Hematopoietic multipotent progenitor cell treated with erythropoietin and hydrocortisone succinate and interleukin-3 and kit ligand, for 17 days (in vitro differentiated cells): ENCODE data around the gene LDLRAD3.
A peak's percentile ranks its signal among the peaks of the same experiment; 100 is the strongest.
"Not testable (repeated sequence)": the region's sequence is repeated elsewhere in the genome, so short reads cannot be mapped to it uniquely, and the experiment has no call there.

Source experiments
- DNase-seq: peaks from one replicate; pipeline ENCODE4 v3.0.0-alpha.2; 2015; ENCODE audit warnings: low spot score

LDLRAD3 gene

DNA sequence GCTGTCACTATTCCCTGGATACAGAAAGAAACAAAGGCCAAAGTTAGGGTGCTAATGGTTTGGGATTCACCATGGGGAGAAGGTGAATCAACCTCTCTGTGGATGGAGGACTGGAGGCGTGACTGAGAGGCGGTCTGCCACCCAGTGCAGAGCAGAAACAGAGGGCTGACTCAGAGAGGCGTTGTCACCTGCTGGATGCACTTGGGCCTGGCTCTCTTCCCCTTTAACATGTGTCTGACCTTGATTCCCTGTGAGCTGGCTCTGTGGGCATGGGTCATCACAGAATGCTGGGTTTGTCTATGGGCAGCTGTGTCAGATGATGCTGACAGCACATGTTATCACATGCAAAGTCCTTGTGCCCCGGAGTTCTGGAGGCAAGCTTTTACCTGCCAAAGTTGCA lies 75.9 kb downstream of the LDLRAD3 start:
- no peak for DNase-seq

DNA sequence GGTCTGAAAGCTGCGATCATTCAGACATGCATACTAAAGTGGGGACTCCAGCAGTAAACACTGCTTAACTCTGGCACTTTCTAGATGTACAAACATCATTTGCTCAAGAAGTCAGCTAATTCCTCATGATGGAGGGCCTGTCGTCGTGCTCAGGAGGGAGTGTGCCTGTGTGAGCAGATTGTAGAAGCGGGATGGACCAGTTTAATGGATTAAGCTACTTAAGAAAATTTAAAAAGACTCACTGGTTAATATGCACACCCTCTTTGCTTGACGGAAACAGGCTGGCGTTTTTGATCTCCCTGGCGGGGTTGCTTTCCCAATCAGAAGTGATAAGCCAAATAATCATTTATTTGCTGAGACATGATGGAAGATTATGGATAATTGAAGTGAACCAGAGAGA lies 79.0 kb downstream of the LDLRAD3 start:
- DNase-seq = no peak

DNA sequence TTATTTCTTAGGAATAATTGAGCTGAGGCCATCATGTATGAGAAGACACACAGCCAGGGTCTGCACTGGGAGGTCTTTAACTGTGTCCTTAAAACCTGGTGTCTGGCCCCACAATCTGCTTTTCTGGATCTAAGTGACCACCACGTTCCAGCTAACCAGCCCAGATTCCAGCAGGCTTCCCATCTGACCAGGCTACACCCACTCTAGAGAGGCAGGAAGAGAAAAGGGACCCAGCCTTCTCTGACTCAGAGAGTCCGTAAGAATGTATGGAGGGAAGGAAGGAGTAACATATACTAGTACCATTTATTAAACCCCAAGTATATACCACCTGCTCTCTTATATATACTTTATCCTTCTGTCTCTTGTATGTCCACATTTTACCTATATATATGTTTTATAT lies 80.1 kb downstream of the LDLRAD3 start:
- DNase-seq = no peak

DNA sequence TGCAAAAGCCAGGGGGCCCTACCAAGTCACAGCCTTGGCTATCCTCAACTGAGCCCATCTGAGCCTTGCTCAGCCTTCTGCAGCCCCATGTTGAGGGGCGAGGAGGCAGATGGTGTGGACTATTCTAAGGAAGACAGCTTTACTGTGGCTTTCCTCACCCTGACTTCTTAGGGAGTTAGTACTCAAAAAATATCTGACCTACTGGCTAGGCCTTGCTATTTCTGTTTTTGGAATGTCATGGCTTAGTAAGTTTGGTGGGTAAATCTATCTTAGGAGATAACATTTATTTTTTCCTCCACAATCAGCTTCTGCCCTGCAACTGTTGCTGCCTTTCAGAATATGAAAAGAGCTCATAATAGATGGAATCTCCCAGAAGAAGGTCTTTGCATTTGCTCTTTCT lies 80.9 kb downstream of the LDLRAD3 start:
- DNase-seq = no peak

DNA sequence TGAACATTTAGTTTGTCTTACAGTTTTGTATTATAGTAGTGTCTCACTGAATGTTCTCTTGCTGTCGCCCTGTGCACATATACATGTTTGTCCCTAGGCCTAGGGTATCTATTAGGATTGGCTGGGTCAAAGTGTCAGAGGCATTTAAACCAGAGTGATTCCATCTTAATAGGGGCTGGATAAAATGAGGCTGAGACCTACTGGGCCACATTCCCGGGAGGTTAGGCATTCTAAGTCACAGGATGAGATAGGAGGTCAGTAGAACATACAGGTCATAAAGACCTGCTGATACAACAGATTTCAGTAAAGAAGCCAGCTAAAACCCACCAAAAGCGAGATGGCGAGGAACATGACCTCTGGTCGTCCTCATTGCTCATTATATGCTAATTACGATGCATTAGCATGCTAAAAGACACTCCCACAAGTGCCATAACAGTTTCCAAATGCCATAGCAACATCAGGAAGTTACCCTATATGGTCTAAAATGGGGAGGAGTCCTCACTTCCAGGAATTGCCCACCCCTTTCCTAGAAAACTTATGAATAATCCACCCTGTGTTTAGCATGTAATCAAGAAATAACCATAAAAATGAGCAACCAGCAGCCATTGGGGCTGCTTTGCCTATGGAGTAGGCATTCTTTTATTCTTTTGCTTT lies 82.6 kb downstream of the LDLRAD3 start:
- no peak for DNase-seq

DNA sequence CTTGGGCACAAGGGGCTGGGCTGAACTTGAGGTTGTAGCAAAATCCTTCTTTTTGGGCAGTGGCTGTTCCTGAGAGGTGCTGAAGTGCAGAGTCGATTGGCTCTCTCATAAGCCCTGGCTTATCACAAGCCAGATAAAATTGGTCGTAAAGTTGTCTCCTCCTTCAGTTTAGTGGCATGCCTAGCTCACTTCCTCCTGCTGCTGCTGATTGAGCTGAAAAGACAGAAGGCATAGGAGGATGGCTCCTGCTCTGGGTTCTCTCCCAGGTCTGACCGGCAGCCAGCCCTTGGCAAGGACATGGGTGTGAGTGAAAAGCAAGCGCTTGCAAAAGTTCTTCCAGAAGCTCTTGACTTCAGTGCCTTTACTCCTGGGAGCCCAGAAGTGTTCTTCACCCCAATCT lies 83.9 kb downstream of the LDLRAD3 start:
- DNase-seq = no peak

DNA sequence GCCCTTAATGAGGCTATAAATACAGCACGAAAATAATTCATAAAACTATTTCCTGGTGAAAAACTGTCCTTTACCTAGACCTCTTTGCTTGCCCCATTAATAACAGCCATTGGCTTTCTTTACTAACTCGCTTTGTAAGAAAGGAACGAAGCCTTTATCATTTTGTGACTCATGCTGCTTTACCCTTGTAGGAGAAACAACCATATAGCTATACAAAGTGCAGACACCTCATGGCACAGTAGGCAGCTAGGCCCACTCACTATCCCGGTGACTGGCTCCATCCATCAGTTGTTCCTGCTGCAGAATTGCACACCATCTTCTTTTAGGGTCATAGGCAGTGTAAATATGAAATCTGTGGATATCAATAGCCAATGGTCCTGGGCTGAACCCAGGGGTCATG lies 85.8 kb downstream of the LDLRAD3 start:
- no peak for DNase-seq

DNA sequence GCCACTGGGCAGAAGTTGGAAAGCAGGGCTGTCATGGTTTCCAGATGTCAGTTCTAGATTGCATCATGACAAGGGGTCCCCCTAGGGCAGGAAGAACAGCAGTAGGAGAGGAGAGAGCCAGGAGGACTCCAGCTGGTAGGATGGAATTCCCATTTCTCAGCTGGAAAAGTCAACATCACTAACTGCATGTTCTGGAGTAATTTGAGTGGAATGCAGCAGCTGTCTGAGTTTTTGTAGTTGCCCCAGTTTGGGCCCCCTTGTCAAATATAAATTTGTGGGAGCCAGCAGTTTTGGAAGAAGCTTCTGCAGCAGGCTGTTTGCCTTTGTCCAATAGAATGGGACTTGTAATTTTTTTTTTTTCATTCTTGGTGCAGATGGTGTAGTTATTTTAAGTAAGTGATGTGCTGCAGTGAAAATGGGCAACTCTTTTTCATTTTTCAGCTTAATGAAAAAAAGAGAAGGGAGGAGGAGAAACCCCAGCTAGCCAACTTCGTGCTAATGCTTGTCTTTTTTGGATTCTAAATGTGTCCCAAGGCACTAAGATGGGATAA lies 86.9 kb downstream of the LDLRAD3 start:
- no peak for DNase-seq

DNA sequence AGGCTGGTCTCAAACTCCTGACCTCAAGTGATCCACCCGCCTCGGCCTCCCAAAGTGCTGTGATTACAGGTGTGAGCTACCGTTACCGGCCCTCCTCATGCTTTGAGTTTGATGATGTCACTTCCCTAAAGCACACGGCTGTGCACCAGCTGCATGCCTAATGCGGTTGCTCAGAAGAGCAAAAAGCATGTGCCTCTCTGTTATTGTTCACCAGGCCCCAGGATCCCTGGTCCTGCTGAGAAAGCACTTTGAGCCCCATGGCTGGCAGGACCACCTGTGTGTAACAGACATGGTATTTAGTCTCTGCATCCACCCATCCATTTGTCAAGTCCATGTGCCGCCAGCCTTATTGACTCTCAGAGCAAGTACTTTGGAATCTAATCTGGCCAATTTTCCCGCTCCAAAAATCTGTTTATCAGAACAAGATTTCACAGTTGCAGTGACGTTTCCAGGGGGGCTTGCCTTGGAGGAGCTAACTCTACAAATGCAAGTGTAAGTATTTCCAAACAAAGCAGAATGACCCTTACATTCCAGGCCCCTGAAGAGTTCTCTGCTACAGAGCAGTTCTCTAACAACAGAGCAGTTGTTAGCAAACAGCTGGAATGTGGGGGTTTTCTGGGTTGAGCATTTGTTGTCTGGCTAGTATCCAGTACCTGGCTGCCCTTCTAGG lies 89.4 kb downstream of the LDLRAD3 start:
- no peak for DNase-seq

DNA sequence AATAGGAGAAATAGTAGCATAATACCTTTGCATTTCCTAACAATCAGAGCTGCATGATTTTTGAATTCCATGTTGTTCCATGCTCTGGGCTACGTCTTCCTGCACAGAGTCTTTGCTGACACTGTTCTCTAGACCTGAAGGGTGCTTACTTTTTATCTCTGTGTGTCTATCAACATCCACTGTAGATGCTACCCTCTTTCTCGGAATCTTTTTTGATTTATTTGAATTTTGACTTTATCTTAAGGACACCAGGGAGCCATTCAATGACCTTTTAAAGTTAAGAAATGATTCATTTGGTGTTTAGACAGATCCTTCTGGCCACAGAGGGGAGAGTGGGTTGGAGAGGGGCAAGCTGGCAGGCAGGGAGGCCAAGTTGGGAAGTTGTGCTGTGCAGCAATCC lies 90.1 kb downstream of the LDLRAD3 start:
- no peak for DNase-seq

DNA sequence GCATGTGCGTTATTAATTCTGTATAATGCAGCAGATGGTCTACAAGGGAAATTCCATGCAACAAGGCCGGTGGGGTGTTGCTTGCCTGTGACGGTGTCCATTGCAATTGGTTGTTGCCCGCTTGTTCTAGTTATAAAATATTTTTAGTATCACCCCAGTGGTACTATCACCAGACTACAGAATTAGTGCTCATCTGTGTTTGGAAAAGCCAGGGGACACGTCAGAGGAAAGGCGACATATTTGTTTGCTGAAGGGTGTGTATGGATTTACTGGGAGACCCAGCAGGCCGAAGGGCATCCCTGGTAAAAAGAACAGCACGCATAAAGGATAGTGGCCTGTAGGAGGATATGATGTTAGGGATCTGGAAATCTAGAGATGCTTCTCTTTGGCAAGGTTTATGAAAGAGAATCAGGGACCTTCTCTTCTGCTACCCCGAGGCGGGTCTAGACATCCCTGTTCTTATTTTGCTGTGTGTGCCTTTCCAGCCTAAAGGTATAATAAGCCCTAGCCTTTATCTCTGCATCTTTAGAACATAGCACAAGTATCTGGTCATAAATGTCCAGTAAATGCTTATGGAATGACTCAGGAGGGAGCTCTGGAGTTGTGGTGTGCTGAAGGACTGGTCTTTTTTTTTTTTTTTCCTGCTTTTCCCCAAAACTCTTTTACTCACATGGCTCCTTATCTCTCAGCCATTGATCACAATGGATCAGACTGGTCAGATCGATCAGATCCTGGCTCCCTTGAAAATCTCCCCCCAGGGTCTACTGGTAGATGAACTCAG lies 90.9 kb downstream of the LDLRAD3 start:
- DNase-seq = no peak

DNA sequence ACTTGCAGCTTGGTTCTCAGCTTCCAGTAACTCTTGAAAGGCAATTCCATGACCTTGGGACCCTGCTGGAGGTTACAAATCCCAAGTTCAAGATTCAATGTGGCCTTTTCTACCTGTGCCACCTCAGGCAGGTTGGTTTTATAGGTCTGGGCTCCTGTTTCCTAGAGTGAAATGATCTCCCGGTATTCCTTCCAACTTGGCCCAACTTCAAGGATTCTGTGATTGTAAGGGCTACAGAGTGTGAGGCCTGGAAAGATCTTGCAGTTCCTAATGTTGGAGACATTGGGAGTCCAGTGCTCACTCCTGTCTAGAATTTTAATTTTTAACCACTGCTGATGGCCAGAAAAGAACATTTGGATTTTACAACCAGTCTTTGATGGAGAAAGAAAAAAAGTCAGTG lies 91.6 kb downstream of the LDLRAD3 start:
- no peak for DNase-seq

DNA sequence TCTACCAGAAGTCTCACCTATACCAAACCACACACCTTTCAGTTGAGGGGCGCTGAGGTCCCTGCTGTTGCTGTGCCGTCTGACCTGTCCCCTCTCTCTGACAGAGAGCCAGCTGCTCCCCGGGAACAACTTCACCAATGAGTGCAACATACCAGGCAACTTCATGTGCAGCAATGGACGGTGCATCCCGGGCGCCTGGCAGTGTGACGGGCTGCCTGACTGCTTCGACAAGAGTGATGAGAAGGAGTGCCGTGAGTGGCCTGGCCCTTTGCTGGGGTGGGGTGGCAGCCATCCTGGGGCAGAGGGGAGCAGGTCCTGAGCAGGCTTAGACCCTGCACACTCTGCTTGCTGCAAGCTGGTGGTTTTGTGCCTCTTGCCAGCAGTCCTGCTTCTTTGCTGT lies 92.1 kb downstream of the LDLRAD3 start:
- no peak for DNase-seq

DNA sequence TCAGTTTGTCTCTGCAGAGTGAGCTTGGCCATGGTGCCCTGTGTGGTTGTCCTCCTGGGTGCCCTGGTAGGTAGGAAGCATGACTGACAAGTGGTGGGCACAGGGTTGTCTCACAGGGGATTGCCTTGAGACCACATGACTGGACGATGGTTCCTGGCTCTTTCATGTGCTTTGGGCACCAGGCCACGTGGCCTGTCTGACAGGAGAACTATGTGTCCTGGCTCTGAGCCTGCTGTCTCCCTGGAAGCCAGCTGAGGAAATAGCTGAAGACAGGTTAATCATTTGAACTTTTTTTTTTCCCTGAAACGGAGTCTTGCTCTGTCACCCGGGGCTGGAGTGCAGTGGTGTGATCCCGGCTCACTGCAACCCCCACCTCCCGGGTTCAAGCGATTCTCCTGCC lies 93.2 kb downstream of the LDLRAD3 start:
- DNase-seq = no peak

DNA sequence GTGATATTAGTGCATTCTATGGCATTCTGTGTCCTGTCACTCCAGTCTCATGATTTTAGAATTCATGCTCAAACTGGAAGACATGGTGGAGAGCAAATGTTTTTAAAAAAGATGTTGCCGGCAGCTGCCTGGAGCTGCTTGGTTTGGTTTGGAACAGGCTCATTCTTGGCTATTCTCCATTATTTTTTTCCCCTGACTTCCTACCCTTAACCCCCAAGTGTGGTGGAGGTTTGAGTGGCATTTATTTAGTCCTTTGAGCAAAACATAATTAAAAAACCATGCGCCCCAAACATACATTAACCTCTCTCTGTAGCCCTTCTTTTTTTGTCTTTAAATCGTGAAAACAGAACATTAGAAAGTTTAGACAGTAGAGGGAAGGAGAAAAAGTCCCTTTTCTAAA lies 94.7 kb downstream of the LDLRAD3 start:
- DNase-seq = no peak

DNA sequence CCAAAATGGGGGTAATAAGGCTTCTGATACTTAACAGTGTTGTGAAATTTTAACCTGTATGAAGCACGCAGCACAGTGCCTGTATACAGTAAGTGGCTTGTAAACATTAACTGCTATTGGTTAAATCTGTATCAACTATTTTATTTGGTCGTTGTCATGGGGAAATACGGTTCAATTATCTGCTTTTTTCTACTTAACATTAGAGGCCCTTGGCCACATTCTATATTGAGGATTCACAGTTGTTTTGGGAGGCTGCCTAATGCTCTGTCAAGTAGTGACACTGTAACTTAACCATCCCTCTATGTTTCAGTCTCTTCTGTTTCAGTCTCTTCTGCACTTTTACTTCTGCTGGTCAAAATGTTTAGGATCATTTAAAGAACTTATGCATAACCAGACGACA lies 95.6 kb downstream of the LDLRAD3 start:
- no peak for DNase-seq

DNA sequence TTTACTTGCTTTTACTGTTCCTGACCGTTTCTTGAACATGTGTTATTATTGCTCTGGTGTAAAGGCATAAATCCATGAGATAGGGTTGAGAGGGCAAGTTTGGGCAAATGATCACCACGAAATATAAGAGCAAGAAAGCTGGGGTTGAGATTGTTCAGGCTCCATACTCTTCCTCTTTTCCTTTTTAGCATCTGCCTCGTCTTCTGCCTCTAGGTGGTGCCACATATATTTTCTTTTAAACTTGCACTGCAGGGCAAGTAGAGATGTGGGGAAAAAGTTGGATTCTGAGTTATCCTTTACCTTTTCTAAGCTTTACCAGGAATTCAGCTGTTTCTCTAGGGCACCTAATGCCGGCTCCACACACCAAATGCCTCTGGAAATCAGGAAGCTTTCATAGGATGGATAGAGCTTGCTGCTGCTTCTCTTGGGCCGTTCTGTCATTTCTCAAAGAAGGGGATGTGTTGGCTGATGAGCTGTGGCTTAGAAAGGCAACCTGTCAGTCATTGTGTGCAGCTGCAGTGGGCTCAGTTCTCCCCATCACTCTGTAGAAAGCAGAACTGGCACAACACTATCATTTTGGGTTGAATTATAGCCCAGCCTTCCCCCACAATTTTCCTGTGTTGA lies 98.2 kb downstream of the LDLRAD3 start:
- DNase-seq = peak; percentile 15

DNA sequence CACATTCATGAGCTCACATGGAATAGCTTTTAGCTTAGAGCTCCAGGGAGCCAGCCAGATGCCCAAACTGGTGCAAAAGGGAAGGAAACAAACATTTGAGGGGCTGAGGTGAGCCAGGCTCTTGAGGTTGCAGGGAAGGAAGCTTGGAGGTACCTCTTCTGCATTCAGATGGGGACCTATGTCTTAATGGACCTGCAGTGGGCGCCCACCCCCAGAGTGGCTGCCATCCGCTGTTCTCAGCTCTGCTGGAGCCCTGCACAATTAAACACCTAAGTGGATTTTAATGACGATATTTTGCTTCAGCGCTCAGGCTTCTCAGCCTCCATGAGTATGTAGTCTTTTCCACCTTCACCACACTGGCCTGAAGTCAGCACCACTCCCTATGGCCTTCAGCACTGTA lies 100.8 kb downstream of the LDLRAD3 start:
- no peak for DNase-seq

DNA sequence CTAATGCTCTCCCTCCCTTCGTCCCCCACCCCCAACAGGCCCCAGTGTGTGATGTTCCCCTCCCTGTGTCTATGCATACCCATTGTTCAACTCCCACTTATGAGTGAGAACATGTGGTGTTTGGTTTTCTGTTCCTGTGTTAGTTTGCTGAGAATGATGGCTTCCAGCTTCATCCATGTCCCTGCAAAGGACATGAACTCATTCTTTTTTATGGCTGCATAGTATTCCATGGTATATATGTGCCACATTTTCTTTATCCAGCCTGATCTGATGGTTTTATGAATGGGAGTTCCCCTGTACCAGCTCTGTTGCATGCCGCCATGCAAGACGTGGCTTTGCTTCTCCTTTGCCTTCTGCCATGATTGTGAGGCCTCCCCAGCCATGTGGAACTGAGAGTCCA lies 102.1 kb downstream of the LDLRAD3 start:
- DNase-seq = not testable (repeated sequence)

DNA sequence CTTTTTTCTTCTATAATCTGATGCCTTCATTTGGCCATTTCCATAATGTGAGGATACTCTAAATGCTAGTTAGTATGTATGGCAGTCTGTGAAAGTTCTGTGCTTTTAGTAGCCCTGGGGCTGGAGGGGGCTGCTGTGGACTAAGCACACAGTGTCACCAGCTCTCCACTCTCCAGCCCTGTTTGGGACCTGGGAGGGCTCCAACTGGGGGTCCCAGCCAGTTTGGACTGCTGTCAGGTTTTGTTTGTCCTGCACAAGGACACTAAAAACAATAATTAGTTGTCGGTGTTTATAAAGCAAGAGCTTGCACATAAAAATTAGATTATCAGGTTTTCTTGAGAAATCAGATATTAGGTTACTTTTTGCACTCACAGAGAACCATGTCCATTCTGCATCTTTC lies 103.1 kb downstream of the LDLRAD3 start:
- no peak for DNase-seq

DNA sequence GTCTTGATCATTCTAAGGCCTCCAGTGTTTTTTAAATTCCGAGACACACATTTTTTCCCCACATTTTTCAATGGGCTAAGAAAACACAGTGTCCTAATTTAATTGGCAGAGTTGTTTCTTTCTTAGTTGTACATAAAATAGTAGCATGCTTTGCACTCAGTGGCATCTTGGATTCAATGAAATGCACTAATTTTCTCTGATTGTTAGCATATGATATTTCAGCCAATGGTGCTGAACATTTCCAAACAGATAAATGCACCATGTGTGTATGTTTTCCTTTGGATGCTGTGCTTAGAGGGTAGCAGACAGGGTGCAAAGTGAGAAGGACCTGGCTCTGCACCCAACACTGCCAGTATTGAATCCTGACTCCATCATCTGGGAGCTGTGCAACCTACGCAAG lies 103.5 kb downstream of the LDLRAD3 start:
- no peak for DNase-seq

DNA sequence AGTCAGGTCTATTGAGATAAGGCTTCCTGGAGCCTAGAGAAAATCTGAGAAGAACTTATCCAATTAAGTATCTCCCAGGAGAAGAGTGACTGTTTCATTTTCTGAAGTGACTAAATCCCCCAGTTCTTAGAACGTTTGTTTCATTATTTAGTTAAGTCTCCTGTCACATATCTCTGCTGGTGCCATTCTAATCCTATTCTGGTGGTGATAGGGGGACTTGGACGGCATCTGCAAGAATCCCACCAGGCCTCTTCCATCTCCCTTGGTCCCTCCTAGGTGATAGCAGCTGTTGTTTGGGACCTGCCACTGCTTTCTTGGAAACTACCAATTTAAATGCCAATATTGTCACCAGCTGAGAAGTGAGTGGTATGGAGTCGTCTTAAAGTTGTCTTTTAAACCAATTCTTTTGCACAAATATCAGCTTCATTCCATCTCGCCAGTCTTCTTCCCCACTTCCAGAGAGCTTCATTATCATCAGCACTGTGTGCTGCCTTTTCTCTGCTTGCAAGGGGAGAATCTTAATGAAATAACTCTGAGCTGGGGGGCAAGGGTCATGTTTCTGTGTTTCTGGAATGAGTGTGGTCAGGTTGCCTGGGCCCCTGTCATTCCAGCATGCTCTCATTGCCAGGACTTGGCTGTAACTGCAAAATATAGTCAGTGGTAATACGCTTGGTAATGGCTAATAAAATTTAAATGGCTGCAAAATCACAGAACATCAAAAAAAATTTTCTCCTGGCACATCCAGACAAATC lies 104.8 kb downstream of the LDLRAD3 start:
- no peak for DNase-seq
